Brain microvascular endothelial cell (primary cell): ENCODE results near the gene RPS6KA6.

Source experiments
- DNase-seq: peaks from one replicate; pipeline ENCODE4 v3.0.0-alpha.2; 2020
- H3K27ac ChIP-seq: fragments of 250-450 bp; sonication (Bioruptor Pico); 2 replicates; pipeline ENCODE4 v1.5.1; 2020; ENCODE audit warnings: mild to moderate bottlenecking, moderate library complexity
- H3K27me3 ChIP-seq: fragments of 250-450 bp; sonication (Bioruptor Pico); replicated peaks from 2 replicates; pipeline ENCODE4 v1.5.1; 2020; ENCODE audit warnings: mild to moderate bottlenecking
- H3K36me3 ChIP-seq: fragments of 250-450 bp; sonication (Bioruptor Pico); replicated peaks from 2 replicates; pipeline ENCODE4 v1.5.1; 2020; ENCODE audit warnings: mild to moderate bottlenecking
- H3K4me3 ChIP-seq: 2 replicates; pipeline ENCODE4 v1.5.1; 2011; ENCODE audit warnings: low read depth, mild to moderate bottlenecking, control low read depth, low read length, moderate library complexity
- CTCF ChIP-seq: IDR thresholded peaks from 2 replicates; pipeline ENCODE4 v1.5.1; 2011; ENCODE audit warnings: low read depth, mild to moderate bottlenecking, moderate library complexity, low read length, control low read depth, inconsistent platforms; ENCODE audit errors: missing control alignments
- in situ Hi-C: cut with HindIII; loops from 2 replicates; pipeline ENCODE4 v1.10.0; 2017; ENCODE audit warnings: low sequenced_read_pairs, low pct_ligation_motif_present

RPS6KA6 gene

GRCh38 chrX:84175274-84175673, 12.7 kb downstream of the RPS6KA6 start:
- no peaks in the 10 kb centered on the region for H3K36me3 ChIP-seq
- no peak for TF ChIP-seq CTCF
- in situ Hi-C loops = no loop called here
- no peak overlapping the region for H3K4me3 ChIP-seq
- DNase-seq = no peak
- no peak overlapping the region for H3K27ac ChIP-seq
- no peaks in the 10 kb centered on the region for H3K27me3 ChIP-seq

- in situ Hi-C loops = no loop called here
- no peak overlapping the region for H3K4me3 ChIP-seq
- H3K27ac ChIP-seq = no peak overlapping the region
- H3K27me3 ChIP-seq = no peaks in the 10 kb centered on the region
- no peak for TF ChIP-seq CTCF
- no peaks in the 10 kb centered on the region for H3K36me3 ChIP-seq
- no peak for DNase-seq
Measured at GRCh38 chrX:84174348-84174747, 13.7 kb downstream of the RPS6KA6 start.

GRCh38 chrX:84170931-84171330, 17.1 kb downstream of the RPS6KA6 start:
- TF ChIP-seq CTCF = no peak
- no peak overlapping the region for H3K4me3 ChIP-seq
- in situ Hi-C loops = no loop called here
- H3K27me3 ChIP-seq = no peaks in the 10 kb centered on the region
- H3K36me3 ChIP-seq = no peaks in the 10 kb centered on the region
- no peak for DNase-seq
- H3K27ac ChIP-seq = no peak overlapping the region

- DNase-seq = no peak
- Histone ChIP-seq H3K27me3 (no peaks in the 10 kb centered on the region), H3K27ac (no peak overlapping the region), H3K4me3 (no peak overlapping the region), H3K36me3 (no peaks in the 10 kb centered on the region)
- in situ Hi-C loops = no loop called here
- no peak for TF ChIP-seq CTCF
Measured at GRCh38 chrX:84168574-84168973, 19.4 kb downstream of the RPS6KA6 start.

GRCh38 chrX:84168095-84168494, 19.9 kb downstream of the RPS6KA6 start:
- H3K27me3 ChIP-seq = no peaks in the 10 kb centered on the region

More at GRCh38 chrX:84168095-84168494, 19.9 kb downstream of the RPS6KA6 start:
- Histone ChIP-seq H3K4me3 (no peak overlapping the region), H3K36me3 (no peaks in the 10 kb centered on the region), H3K27ac (no peak overlapping the region)
- in situ Hi-C loops = no loop called here
- no peak for DNase-seq
- TF ChIP-seq CTCF = no peak
